HAP-1 (cell line): ENCODE data around the gene ARFGEF3.

Experiments used
- DNase-seq, 2 experiments: peaks; one replicate each; pipeline ENCODE4 v3.0.0-alpha.2; 2016 to 2020; ENCODE audit warnings: low spot score in 2 of 2
- H3K27me3 ChIP-seq: fragments of 250-450 bp; sonication (Bioruptor Pico); 2 replicates; pipeline ENCODE4 v1.5.1; 2020; ENCODE audit warnings: low read depth, mild to moderate bottlenecking, moderate library complexity
- H3K36me3 ChIP-seq: fragments of 250-450 bp; sonication (Bioruptor Pico); replicated peaks from 2 replicates; pipeline ENCODE4 v1.5.1; 2020; ENCODE audit warnings: mild to moderate bottlenecking
- H3K4me1 ChIP-seq: fragments of 250-450 bp; sonication (Bioruptor Pico); 2 replicates; pipeline ENCODE4 v1.5.1; 2020; ENCODE audit warnings: mild to moderate bottlenecking
- H3K4me3 ChIP-seq: fragments of 250-450 bp; sonication (Bioruptor Pico); 2 replicates; pipeline ENCODE4 v1.5.1; 2020; ENCODE audit warnings: mild to moderate bottlenecking, moderate library complexity
- H3K9me3 ChIP-seq: fragments of 250-450 bp; sonication (Bioruptor Pico); 2 replicates; pipeline ENCODE4 v1.5.1; 2020; ENCODE audit warnings: mild to moderate bottlenecking, moderate library complexity
- in situ Hi-C: fragments of 300-500 bp; cut with MboI; formaldehyde crosslinking; loops from 3 replicates; pipeline ENCODE4 v1.14.3; 2020; ENCODE audit warnings: low sequenced_read_pairs, inconsistent platforms, mixed read lengths

ARFGEF3 gene

GRCh38 chr6:138231381-138231886, 69.7 kb downstream of the ARFGEF3 start:
- H3K4me3 ChIP-seq: no peak overlapping the region
- in situ Hi-C loops: no loop called here
- no peaks in the 10 kb centered on the region for H3K4me1 ChIP-seq

DNA sequence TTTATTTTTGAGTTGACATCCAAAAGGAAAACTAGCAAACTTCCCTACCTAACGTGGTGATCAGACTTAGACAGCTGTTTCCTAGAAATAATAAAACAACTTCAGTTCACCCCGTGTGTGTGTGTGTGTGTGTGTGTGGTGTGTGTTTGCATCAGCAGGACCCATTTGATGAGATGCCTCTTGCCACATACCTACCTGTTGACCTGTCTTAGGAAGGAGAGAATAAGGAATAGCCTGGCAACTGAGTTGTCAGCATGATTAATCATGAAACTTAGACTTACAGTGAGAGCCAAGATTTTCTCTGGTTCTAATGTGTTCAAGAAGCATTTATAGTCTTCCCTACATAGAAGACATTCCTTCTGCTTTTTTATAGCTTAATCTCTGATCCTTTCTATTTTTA, 72.6 kb downstream of the ARFGEF3 start:
- Histone ChIP-seq H3K4me1 (no peaks in the 10 kb centered on the region), H3K36me3 (no peaks in the 10 kb centered on the region), H3K4me3 (no peak overlapping the region), H3K27me3 (no peaks in the 10 kb centered on the region), H3K9me3 (no peaks in the 10 kb centered on the region)
- DNase-seq: no peak
- in situ Hi-C loops: no loop called here

More at GRCh38 chr6:138231381-138231886, 69.7 kb downstream of the ARFGEF3 start:
- DNase-seq: no peak
- Histone ChIP-seq H3K27me3 (no peaks in the 10 kb centered on the region), H3K9me3 (no peaks in the 10 kb centered on the region), H3K36me3 (no peaks in the 10 kb centered on the region)

DNA sequence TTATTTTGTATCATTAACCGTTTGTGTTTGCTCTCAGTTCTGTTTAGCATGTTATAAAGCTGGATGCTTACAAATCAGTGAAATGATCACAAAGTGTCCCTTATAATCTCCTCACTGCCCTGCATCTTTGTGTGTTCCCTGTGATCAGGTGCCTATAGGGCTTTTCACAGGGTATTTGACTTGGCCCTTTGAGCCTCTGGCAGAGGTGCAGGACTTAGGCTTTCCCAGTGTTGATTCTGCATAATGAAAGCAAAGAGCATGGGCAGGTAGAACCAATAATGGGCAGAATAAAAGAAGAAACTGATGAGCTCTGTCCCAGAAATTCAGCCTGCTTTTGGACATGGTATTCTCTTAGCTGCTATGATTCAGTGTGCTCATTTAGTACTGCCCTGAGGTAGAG, 73.5 kb downstream of the ARFGEF3 start:
- H3K4me1 ChIP-seq: no peaks in the 10 kb centered on the region
- no peaks in the 10 kb centered on the region for H3K27me3 ChIP-seq
- in situ Hi-C loops: no loop called here
- no peak overlapping the region for H3K4me3 ChIP-seq
- no peaks in the 10 kb centered on the region for H3K36me3 ChIP-seq
- no peak for DNase-seq
- no peaks in the 10 kb centered on the region for H3K9me3 ChIP-seq

DNA sequence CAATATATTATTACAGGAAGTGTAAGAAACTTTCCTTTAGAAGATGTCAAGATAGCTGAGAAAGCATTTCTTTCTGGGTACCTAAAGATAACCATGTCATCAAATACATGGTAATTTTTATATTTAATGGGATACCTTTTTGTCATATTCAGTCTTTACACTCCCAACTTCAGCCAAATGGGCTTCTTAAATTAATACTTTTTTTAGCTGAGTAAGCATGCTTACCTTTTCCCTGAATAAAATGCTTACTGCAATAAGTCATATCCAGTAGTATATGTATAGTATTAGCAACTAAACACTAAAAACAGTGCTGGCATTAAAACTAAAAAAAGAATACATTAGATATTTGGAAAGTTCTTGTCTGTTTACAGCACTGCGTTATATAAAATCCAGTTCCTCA, 74.0 kb downstream of the ARFGEF3 start:
- Histone ChIP-seq H3K27me3 (no peaks in the 10 kb centered on the region), H3K36me3 (no peaks in the 10 kb centered on the region), H3K9me3 (no peaks in the 10 kb centered on the region), H3K4me1 (no peaks in the 10 kb centered on the region), H3K4me3 (no peak overlapping the region)
- no peak for DNase-seq
- in situ Hi-C loops: no loop called here

- no peaks in the 10 kb centered on the region for H3K4me1 ChIP-seq
- no peaks in the 10 kb centered on the region for H3K36me3 ChIP-seq
- DNase-seq: no peak
- no peak overlapping the region for H3K4me3 ChIP-seq
- no peaks in the 10 kb centered on the region for H3K27me3 ChIP-seq
- in situ Hi-C loops: no loop called here
- H3K9me3 ChIP-seq: no peaks in the 10 kb centered on the region
Measured at GRCh38 chr6:138237463-138237862, 75.7 kb downstream of the ARFGEF3 start.

DNA sequence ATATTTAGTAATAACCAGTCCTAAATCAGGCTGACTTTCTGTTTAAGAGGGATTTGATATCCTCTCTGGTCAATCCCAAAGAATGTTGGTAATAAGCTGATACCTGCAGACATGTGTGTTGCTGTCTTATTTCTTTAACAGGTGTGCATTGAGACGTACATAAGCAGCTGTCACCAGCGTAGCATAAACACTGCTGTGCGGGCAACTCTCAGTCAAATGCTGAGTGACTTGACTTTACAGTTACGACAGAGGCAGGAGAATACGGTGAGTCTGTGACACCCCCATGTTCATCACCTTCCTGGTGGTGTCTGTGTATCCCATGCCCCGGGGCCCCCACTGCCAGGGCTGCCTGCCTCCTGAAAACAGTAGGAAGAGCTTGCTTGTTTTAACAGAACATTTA, 76.6 kb downstream of the ARFGEF3 start:
- no peaks in the 10 kb centered on the region for H3K4me1 ChIP-seq
- H3K9me3 ChIP-seq: no peaks in the 10 kb centered on the region
- no peaks in the 10 kb centered on the region for H3K27me3 ChIP-seq
- no peak for DNase-seq
- H3K36me3 ChIP-seq: no peaks in the 10 kb centered on the region
- in situ Hi-C loops: no loop called here
- H3K4me3 ChIP-seq: no peak overlapping the region

- in situ Hi-C loops: no loop called here
- H3K27me3 ChIP-seq: no peaks in the 10 kb centered on the region
- no peaks in the 10 kb centered on the region for H3K9me3 ChIP-seq
- H3K36me3 ChIP-seq: no peaks in the 10 kb centered on the region
- H3K4me1 ChIP-seq: no peaks in the 10 kb centered on the region
- no peak for DNase-seq
- H3K4me3 ChIP-seq: no peak overlapping the region
Measured at GRCh38 chr6:138239774-138240173, 78.0 kb downstream of the ARFGEF3 start.

DNA sequence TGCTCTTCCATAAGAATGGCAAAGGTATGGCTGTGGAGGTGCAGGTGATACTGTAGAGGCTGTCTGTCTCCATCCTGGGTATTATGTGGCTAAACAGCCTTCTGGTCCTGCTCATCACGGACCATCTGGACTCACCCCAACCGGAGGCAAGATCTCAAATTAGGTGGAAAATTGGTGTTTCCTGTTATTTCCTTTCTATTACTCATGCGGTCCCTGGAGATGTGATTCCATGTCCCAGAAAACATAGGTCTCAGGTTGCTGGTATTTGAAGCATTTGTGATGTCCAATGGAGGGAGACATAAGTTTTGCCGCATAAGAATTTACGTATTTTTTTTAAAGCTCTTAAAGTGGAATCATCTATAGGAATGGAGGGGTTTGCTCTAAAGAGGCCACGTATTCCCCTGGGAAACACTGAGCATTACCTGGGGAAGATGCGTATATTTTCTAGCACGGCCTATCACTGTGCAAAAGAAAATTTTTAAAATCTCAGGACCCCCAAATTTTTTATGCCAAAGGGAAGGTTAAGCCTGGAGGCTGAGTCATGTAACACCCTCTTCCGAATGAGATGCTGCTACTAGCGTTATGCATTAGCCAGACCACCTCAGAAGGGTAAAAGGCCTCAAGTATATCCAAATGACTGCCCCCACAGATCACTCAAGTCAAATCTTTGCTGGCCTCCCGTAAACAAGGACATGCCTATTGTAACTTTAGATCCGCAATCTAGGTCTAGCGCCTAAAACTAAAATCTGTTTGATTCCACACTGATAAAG, 78.9 kb downstream of the ARFGEF3 start:
- DNase-seq: no peak

GRCh38 chr6:138241381-138241780, 79.6 kb downstream of the ARFGEF3 start:
- H3K4me3 ChIP-seq: no peak overlapping the region
- no peak for DNase-seq
- no peaks in the 10 kb centered on the region for H3K36me3 ChIP-seq
- in situ Hi-C loops: no loop called here
- no peaks in the 10 kb centered on the region for H3K9me3 ChIP-seq
- H3K4me1 ChIP-seq: no peaks in the 10 kb centered on the region
- no peaks in the 10 kb centered on the region for H3K27me3 ChIP-seq

More for the DNA sequence above, 78.9 kb downstream of the ARFGEF3 start:
- no peaks in the 10 kb centered on the region for H3K36me3 ChIP-seq
- H3K4me3 ChIP-seq: no peak overlapping the region
- no peaks in the 10 kb centered on the region for H3K4me1 ChIP-seq
- in situ Hi-C loops: no loop called here
- no peaks in the 10 kb centered on the region for H3K9me3 ChIP-seq
- no peaks in the 10 kb centered on the region for H3K27me3 ChIP-seq

- no peaks in the 10 kb centered on the region for H3K27me3 ChIP-seq
- H3K36me3 ChIP-seq: no peaks in the 10 kb centered on the region
- H3K9me3 ChIP-seq: no peaks in the 10 kb centered on the region
- H3K4me3 ChIP-seq: no peak overlapping the region
- no peaks in the 10 kb centered on the region for H3K4me1 ChIP-seq
- in situ Hi-C loops: no loop called here
- no peak for DNase-seq
Measured at GRCh38 chr6:138241934-138242333, 80.2 kb downstream of the ARFGEF3 start.

- H3K27me3 ChIP-seq: no peaks in the 10 kb centered on the region
- H3K4me1 ChIP-seq: no peaks in the 10 kb centered on the region
- no peak for DNase-seq
- no peak overlapping the region for H3K4me3 ChIP-seq
- in situ Hi-C loops: no loop called here
- no peaks in the 10 kb centered on the region for H3K36me3 ChIP-seq
- no peaks in the 10 kb centered on the region for H3K9me3 ChIP-seq
Measured at GRCh38 chr6:138242987-138243592, 81.4 kb downstream of the ARFGEF3 start.

- H3K4me1 ChIP-seq: no peaks in the 10 kb centered on the region
- H3K9me3 ChIP-seq: no peaks in the 10 kb centered on the region; the same call in 1 of the 2 replicates
- no peak overlapping the region for H3K4me3 ChIP-seq
- in situ Hi-C loops: no loop called here
- H3K36me3 ChIP-seq: no peaks in the 10 kb centered on the region
- H3K27me3 ChIP-seq: no peaks in the 10 kb centered on the region
- no peak for DNase-seq
Measured at GRCh38 chr6:138245751-138246150, 84.0 kb downstream of the ARFGEF3 start.

DNA sequence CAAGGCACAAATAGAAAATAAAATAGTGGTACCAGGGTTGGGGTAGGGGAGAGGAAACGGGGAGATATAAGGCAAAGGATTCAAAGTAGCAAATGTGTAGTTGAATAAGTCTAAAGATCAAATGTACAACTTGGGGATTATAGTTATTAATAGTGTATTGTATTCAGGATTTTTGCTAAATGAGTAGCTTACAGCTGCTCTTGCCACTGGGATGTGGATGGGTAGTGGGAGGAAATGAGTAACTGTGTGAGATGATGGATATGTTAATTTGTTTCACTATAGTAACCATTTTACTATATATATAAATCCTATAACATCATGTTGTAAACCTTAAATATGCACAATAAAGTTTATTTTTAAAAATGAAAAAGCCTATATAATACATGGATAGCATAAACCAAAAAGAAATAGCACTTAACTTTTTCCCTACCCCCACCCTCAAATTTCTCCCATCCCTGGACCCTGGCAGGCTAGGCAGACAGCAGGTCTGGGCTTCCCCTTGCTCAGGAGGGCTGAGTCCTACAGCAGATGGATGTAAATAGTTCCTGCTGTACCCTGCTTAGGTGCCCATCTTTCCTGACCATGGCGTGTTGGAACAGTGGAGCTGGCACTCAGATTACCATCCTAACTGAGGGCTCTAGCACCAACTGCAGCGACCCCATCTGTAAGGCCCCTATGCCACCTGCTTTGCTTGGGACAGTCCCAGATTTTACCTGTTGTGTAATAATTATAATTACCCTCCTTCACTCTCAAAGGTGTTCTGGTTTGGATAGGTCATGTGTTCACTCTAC, 85.1 kb downstream of the ARFGEF3 start:
- H3K9me3 ChIP-seq: no peaks in the 10 kb centered on the region; the same call in 1 of the 2 replicates
- no peak for DNase-seq
- H3K4me1 ChIP-seq: no peaks in the 10 kb centered on the region
- H3K4me3 ChIP-seq: no peak overlapping the region
- in situ Hi-C loops: no loop called here
- no peaks in the 10 kb centered on the region for H3K36me3 ChIP-seq
- no peaks in the 10 kb centered on the region for H3K27me3 ChIP-seq

DNA sequence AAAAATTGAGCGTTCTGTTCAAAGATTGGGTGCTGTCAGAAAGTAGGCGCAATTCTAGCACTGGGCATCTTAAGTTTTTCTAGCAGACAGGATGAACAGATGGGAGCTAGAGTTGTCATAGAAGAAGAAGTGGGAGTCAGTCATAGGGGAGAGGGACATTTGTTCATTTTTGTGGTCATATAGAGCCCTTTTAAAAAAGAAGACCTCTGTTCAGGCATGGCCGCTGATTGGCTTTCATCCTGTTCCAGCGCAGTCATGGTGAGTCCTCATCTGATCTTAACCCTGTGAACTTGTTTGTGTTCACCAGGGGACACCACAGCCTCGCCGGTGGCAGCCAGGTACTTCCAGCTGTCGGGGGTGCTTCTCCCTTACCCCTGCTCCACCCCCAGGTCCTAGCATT, 86.3 kb downstream of the ARFGEF3 start:
- Histone ChIP-seq H3K27me3 (no peaks in the 10 kb centered on the region), H3K4me3 (no peak overlapping the region), H3K4me1 (no peaks in the 10 kb centered on the region), H3K9me3 (no peaks in the 10 kb centered on the region; the same call in 1 of the 2 replicates), H3K36me3 (no peaks in the 10 kb centered on the region)
- DNase-seq: no peak
- in situ Hi-C loops: no loop called here
